Right lung (tissue), 5 donors: ENCODE data around the gene CAPN14. TPM values are rescaled to one million over a fixed set of nuclear protein-coding genes. Genes with fewer than 3 reads are reported as not detected.
"Not testable (repeated sequence)": the region's sequence is repeated elsewhere in the genome, so short reads cannot be mapped to it uniquely, and the experiment has no call there.

Experiments
- DNase-seq, 2 donors: peaks; one replicate each; pipeline ENCODE4 v3.0.0-alpha.2; 2013
- polyA plus RNA-seq, 5 donors: library from polyadenylated mRNA; unstranded; fragments of 120-200 nt; gene quantifications; one replicate each; pipeline versions ENCODE4 v1.2.1 to v1.2.3, GENCODE V29; 2013; ENCODE audit warnings: inconsistent platforms in 1 of 5, low replicate concordance in 1 of 5; ENCODE audit not compliant: insufficient read length in 5 of 5, insufficient read depth in 1 of 5

The CAPN14 gene
- polyA plus RNA-seq, 5 donors, result 0.19 to 0.27 (median 0.26) TPM

DNA sequence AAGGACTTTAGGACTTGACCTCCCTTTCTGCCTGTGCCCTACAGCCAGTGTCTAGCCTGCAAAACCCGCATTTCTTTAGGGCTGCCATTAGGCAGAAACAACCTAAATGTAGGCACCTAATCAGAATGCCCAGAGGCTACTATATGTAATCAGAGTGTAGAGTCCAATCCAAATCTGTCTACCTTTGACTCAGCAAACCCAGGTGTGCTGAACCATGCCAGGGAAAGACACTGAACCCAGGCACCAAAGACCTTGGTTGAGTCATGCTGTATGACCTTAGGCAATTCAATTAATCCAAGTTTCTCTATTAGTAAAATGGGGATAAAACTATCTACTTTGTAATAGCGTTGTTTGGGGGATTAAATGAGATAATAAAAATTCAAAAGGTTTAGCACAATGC is 20.7 kb downstream of the CAPN14 start:
- no peak for DNase-seq

DNA sequence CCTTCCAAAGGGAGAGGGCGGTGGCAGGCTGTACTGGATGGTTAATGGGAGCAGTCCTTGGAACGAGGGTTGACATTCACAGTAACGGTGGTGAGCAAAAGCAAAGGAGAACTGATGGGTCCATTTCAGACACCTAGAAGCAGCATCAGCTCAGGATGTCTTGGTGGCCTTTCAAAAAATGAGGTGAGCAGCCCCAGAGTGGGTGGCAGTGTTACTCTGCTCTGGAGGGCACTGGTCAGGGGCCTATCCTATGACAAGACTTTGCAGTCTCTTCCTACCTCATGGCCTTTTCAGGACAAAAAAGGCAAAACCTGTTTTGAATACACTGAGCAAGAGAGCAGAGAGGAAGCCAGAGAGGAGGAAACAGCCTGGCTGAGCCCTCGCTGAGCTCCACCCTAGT is 23.5 kb downstream of the CAPN14 start:
- DNase-seq, result no peak

DNA sequence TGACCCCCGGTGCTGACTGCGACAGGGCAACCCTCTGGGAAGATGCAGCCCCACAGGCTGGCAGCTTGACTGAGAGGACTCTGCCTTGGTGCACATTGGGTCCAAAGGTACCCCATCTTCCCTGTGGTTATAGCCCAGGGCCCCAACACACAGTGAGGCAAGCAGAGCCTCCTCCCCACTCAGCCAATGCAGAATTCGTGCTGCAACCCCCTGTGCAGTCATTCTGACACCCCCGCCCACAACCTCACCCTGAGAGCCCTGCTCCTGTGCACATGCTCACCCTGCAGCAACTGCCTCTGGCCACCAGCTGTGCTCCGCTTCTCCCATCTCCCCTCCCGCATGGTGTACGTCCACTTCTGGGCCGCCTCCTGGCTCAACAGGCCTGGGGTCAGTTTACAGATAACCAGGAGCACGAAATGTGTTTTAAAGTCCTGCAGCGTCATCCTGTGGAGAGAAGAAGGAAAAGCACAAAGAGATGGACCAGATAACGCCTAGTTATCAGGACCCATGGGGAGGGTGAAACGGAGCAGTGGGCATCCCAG is 24.4 kb downstream of the CAPN14 start:
- no peak for DNase-seq

DNA sequence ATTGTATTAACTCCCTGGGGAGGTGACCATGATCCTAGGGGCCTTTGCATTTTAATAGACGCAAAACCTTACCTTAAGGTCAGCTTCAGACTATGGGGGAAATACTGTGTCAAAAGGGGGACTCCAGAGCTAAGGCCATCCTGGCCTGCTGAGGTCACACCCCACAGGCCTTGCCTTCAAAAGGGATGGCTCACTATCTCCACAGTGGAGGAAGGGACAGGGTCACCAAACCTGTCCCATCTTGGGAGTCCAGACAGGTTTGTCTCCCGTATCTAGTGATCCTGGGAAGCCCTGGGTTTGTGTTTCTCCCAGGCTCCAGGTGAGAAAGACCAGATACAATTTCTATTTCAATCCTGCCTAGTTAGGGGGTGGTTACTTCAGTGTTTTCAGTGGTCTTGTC is 24.9 kb downstream of the CAPN14 start:
- DNase-seq, result no peak

DNA sequence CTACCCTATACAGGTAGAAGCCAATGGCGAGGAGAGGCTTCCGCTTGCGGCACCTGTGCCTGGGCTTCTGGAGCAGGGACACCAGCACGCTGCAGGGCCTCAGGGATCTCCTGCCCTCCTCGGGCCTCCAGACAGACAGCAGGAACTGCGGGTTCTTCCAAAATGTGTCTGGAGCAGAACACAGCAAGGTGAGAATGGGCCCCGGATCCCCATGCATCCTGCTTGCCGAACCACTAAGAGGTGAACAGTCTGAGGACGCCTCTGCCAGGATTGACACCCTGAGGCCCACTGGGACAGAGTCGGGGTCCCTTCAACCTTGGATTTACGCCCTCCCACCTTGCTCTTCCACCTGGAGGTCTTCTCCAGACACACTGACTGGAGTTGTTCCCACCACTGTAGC is 25.4 kb downstream of the CAPN14 start:
- DNase-seq, result no peak

DNA sequence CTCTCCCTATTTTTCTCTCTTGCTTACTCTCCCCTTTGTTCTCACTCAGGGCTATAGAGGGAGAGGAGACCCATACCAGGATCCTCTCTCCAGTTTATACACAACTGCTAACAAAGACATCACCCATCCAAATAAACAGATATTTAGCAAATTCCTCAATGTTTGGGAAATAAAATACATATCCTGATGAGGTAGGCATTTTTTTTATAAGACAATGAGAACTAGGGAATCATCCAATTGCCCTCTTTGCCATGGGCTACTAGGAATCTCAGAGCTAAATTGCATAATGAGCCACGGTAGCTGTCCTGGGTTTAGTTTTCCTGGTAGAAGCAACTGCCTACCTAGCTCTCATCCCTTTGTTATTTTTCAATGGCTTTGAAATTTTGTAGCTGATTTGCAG is 27.1 kb downstream of the CAPN14 start:
- DNase-seq, result no peak

DNA sequence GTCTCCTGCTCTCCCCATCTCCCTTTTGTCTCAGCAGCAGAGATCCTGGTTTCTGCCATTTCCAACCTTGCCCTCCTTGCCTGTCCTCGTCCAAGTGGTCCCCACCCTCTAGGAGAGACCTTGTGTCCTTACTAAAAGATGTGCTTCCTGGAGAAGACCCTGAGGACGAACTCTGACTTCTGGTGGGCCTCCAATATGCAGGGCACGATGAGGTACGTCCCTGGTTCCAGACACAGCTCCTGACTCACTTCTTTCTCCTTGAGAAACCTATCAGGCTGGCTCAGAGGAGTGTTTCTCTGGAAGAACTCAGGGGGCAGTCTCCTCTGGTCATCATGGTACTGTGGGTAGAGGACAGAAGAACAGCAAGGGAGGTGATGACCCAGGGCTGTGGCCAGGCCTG is 28.2 kb downstream of the CAPN14 start:
- DNase-seq, result no peak

DNA sequence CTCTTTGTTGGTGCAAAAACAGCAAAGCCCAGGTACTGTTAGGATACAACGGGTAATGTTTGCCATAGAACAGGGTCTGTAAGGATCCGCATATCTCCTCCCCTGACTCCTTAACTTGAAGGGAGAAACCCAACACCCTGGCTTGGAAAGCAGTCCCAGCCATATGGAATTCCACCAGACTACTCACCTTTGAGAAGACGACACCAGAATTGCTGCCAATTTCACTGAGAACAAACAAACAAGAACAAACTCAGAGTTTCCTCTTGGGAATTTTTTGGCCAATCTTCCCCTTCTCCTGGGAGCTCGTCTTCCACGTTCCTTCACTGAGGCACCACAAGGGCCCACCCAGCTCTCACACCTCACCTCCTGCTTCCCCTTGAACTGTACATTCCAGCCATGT is 29.2 kb downstream of the CAPN14 start:
- no peak for DNase-seq

DNA sequence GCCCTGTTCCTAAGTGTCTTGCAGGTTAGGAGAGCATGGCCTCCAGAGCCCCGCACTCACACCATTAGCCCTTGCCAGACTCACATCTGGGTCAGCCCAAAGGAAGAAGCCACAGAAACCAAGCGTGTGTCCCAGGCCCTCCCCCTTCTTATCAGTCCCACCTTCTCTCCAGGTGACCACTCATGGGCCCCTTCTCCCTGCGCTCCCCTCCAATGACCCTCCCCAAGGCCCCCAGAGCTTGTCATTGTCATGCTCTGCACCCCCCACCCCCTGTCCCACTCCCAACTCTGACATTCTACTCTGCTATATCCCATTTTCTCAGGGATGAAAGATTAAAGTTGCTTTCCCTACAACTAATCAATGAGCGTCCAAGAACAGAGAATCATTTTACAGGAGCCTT is 30.1 kb downstream of the CAPN14 start:
- DNase-seq, result no peak

DNA sequence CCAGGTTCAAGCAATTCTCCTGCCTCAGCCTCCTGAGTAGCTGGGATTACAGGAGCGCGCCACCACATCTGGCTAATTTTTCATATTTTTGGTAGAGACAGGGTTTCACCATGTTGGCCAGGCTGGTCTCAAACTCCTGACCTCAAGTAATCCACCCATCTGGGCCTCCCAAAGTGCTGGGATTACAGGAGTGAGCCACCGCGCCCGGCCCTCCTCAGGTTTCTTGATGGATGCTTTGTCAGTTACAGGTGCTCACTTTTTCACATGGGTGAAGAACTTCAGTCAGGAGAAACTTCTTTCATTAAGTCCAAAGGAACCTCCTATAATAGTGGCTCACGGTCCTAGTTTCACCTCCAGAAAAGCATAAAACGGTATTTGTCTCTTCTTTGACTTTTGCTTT is 33.3 kb downstream of the CAPN14 start:
- DNase-seq, result not testable (repeated sequence)

DNA sequence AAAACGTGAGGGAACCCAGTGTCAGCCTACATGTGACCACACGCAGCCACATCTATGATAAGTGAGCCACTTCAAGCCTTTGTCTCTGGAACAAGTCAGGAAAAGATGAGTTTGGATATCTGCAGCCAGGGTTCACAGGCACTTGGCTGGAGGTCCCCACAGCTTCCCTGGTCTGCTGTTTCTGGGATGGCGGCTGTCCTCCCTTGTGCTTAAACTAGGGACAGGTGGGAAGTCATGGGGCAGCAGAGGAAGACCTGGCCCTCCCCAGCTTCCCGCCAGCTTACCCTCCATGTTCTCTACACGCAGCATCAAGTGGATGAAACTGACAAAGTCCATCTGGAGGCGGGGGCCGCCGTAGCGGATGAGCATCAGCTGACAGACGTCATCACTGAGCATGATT is 40.6 kb downstream of the CAPN14 start:
- DNase-seq, result no peak

DNA sequence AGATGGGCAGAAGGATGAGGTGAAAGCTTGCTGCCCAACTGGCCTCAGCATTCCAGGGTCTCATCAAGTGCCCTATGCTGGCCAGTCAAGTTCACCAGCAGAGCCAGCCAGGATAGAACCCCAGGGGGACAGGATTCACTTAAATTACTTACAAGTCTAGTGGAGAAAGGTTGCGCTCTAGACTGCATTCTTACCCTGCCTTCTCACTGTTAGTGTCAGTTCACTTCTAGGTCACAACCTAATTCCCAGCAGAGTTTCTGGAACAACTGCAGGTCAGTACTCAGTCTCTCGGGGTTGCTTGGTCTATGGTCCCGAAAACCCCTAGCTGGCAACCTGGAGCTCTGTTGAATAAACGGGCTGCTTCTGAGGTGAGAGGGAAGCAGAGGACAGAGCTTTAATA is 46.2 kb downstream of the CAPN14 start:
- DNase-seq, result no peak

DNA sequence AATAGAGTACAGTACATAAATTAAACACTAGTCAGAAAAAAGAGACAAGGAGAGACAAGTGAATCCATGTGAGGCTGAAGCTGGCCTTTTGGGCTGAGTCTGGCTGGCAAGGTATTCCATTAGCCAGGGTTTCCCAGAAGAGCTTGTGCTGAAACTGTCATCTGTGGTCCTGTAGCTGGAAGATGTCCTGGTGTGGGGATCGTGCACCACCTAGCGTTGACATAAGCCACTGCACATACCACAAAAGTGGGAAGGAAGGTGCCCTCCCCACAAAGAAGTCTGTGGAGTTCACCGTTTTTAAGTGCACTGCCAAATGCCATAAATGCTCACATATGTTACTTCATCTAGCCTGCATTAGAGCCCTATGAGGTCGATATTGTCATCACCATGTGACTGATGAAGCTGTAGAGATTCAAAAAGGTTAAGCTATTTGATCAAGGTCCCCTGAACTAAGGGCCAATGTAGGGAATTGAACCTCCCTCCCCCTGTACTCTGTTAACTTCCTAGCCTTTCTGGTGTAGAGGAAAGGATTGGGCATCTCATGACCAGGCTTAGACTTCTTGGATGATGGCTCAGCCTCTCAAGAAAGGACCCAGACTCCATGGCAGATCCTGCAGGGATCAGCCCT is 47.1 kb downstream of the CAPN14 start:
- peak; percentile 26 to 52 for DNase-seq

DNA sequence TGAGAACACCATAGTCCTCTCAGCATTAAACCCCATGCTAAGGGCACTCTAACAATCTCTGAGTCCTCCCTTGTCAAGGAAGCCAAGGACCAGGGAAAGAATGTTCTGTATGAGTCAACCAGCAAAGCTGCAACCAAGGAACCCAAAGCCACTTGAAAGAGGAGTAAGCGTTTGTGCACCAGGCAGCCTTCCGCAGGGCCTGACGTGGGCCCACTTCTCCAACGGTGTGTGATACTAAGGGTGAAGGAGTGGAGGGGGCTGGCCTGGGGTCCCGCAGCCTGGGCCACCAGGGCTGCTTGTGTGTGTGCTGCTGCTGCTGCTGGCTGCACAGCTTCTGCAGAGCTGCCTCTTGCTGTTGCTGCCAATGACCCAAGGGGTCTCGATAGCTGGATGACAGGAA is 49.0 kb downstream of the CAPN14 start:
- DNase-seq, result no peak

DNA sequence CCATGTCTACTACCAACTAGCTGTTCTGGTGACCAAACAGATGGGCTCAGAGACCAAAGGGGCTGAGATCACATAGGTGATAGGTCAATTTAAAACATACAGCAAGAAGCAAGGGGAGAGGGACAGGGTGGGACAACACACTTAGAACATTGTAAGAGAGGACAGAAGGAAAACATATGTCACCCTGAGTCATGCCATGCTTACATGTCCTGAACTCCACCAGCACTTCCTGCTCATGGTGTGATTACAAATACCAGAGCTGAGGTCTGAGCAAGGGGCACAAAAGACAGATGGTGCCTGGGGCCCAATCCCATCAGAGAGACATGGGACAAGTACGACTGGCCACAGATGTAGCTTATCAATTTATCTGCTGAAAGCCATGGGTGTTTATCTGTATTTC is 50.4 kb downstream of the CAPN14 start:
- no peak for DNase-seq

DNA sequence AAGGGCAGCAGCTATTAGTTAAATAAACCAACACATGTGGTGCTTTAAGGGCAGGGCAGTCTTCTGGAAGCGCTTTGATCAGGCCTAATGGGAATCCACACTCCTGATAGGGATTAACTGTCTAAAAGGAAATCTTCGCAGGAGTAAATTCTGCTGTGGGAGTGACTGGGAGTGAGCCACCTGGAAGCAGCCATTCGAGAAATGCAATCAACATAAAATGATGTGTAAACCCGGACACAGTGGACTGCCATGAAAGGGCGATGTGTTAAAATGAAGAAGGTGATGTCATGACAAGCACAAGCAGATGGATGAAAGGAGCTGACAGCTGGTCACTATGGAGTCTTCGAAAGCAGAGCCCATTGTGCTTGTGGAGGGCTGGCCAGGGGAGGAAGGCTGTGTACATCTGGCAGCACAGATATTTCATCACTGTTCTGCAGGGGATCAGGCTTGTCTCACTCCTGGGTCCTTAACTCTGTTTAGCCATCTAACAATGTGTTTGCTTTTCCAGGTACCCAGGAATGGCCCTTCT is 54.2 kb downstream of the CAPN14 start:
- DNase-seq, result no peak

DNA sequence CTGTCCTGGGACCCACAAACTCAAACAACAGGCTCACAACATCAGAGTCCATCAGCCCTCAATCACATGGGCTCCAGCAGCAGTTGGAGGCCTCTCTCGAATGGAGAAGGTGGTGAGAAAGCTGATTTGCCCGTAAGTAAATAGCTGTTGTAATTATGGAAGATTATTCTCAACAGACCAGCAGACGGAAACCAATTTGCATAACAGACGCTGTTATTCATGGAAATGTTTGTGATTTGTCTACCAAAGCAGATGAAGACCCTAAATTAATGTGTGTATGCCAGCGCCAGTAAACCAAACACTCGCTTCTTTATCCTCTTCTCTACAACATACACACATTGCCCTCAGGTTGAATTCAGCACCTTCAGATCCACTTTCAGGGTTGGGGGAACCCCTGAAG is 55.7 kb downstream of the CAPN14 start:
- no peak for DNase-seq

DNA sequence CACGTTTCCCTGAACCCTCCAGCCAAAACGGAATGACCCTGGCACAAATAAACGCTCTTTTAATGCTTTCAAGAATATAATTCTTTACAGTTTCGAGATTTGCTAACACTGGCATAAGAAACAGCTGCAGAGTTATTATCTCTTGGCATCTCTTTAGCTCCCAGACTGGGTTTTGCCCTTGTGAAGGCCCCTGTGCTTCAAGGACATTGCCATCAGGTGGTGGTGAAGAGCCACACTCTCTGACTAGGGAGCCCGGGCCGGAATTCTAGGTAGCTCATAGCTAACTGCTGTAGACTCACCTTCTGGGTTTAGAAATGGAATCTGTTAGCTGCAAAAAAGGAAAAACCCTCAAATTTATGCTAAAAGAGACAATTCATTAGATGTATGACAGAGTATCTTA is 65.8 kb downstream of the CAPN14 start:
- no peak for DNase-seq

DNA sequence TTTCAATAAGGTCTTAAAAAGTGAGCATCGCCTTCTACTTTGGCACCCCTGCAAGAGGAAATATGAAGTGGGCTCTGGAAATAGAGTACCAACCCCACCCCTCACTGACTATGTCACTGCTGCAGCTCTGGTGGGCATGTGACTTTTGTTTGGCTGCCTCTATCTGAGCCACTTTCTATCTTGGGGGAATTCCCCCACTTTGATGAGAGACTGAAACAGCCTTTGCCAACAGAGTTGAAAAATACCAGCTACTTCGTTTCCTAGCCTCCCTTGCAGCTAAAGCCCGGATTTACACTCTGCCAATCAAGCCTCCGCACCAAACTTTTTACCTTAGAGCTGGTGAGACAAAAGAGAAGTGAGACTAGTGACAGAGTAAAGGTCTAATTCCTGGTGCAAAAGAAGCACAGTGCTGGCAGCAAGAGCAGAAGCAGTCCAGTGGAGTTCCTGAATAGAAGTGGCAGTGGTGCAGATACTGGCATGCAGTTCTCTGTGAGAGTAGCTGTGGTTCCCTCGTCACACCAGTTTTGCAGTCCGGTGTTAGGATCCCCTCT is 67.1 kb downstream of the CAPN14 start:
- no peak for DNase-seq

DNA sequence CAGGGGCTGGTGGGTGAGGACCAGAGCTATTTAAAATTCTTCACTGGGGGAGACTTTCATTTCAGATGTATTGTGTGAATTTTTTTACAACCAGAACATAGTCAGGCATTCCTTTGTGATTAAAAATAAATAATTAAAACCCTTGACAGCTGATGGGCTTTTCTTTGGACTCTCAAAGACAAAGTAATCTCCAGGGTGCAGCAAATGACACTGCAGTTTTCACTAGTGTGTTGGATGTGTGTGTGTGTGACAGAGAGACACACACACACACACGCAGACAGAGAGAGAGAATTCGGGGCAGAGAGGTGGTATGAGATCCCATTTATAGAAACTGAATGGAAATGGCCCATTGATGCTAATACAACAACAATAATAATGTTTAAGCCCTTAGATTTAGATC is 68.8 kb downstream of the CAPN14 start:
- no peak for DNase-seq

DNA sequence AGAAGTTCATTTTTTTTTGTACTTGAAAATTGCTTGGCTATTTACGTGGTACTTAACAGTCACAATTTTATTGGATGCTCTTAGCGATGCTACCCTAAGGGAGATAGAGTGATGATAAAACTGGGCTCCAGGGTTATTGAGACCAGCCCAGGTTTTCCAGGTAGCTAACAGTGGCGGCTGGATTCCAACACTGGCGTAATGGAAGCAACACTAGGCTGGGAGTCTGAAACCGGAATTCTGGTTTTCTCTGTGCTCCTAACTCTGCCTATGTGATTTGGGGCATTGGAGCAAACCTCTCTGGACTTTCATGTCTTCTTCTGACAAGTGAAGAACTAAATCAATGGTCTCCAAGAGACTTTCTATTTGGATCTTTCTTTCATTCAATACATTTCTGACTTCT is 69.7 kb downstream of the CAPN14 start:
- no peak for DNase-seq

DNA sequence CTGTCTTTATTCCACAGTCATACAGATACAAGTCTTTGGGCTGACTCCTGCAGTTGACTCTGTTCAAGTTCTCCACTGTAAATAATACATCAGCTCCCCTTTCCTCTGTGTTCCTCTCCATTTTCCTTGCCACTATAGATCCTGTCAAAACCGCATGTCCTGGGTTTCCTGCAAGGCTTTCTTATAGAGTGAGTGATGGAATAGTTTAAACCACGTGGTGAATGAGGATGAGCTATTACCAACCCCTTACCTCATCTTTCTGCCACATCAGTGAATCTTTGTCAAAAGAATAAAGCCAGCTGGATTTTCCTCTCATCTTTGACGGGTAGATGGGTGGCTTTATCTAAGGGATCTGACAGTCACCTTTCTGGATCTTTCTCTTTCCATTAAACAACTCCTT is 75.2 kb downstream of the CAPN14 start:
- DNase-seq, result no peak

DNA sequence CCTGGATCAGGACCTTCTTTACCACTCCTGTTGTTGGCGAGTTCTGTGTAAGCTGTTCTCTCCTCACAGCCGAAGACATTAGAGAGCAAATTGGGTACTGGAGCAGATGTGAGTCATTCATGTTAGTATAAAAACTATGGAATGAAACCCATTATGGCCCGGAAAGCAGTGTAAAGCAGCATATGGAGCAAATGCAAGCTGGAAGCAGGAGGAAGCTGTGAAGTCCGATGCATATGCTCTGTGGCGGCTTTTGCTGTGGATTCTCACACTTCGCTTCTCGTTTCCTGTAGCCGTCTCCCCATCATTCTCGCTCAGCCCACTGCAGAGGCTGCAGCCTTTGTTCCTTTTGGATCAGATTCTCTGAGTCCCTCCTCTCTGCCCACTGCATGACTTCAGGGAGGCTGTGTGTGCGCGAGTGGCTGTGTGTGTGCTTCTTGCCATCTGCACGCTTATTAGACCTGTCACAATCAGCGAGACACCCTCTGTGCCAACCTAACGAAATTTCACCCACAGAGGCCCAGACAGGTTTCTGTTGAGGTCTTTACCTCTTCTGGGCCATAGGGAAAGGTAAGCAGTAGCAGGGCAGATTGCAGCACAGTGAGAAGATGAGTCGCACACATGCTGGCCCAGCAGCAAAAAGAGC is 75.8 kb downstream of the CAPN14 start:
- DNase-seq, result no peak
